ENCODE results near the gene IL4.

Gene IL4

DNA sequence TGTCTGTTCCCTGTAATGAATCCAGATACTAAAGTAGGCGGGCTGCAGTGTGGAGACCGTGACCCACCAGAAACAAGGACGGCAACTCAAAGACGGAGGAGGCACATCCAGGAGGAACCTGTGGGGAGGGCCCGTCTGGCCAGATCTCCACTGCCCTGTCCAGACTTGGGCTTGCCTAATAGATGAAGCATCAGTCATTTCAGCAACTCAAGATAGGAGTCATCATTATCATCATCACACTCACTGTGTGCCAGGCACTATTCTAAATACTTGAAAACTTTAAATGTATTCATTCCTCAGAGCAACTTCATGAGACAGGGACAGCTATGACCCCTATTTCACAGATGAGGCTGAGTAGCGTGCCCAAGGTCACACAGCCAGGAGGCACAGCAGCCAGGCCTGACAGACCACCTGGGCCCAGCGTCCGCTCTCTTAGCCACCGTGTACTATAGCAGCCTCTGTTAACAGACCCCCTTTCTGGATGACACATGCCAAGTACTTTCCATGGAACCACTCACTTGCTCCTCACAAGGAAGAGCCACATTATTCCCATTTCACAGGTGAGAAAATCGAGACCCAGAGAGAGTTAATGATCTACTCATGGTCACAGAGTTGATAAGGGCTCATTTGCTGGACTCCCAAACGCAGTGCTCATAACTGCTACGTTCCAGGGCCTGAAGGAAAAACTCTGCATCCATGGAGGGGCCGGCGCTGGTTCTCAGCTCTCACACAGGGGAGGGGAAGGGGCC lies 4.9 kb upstream of the IL4 start:
- TF ChIP-seq, protein P1, sequence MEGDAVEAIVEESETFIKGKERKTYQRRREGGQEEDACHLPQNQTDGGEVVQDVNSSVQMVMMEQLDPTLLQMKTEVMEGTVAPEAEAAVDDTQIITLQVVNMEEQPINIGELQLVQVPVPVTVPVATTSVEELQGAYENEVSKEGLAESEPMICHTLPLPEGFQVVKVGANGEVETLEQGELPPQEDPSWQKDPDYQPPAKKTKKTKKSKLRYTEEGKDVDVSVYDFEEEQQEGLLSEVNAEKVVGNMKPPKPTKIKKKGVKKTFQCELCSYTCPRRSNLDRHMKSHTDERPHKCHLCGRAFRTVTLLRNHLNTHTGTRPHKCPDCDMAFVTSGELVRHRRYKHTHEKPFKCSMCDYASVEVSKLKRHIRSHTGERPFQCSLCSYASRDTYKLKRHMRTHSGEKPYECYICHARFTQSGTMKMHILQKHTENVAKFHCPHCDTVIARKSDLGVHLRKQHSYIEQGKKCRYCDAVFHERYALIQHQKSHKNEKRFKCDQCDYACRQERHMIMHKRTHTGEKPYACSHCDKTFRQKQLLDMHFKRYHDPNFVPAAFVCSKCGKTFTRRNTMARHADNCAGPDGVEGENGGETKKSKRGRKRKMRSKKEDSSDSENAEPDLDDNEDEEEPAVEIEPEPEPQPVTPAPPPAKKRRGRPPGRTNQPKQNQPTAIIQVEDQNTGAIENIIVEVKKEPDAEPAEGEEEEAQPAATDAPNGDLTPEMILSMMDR (IDR thresholded peaks at IDR 0.05; ENCODE audit: insufficient read depth, low read length, poor library complexity, severe bottlenecking), result no peak

DNA sequence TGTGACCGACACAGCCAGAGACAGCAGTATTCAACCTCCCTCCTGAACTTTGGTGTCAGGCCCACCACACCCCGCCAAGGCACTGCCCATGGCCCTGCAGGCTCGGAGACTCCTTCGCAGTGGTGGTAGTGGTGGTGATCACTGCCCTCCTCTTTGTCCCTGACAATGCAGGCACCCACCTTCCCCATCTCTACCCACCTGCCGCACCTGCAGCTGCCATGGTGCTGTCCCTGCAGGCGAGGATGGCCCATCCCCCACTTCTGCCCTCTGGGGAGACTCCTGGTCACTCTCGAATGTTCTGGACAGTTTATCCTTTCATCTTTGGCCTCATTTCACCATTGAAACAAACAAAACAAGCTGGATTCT lies 4.4 kb upstream of the IL4 start:
- H3K4me3 ChIP-seq (replicated peaks; ENCODE audit: low read depth, low read length), result no peak overlapping the region
- DNase-seq (ENCODE audit: extremely low read depth, insufficient read length), result no peak
- no peaks in the 10 kb centered on the region for H3K36me3 ChIP-seq (ENCODE audit: control insufficient read depth, insufficient read depth, low read length)
- TF ChIP-seq, protein P1 (IDR thresholded peaks at IDR 0.05; ENCODE audit: insufficient read depth, low read length, poor library complexity, severe bottlenecking), result no peak
- H3K27me3 ChIP-seq (replicated peaks; ENCODE audit: control insufficient read depth, insufficient read depth, low read length), result no peaks in the 10 kb centered on the region

More for the DNA sequence above, 4.9 kb upstream of the IL4 start:
- DNase-seq (ENCODE audit: extremely low read depth, insufficient read length), result no peak
- no peaks in the 10 kb centered on the region for H3K27me3 ChIP-seq (replicated peaks; ENCODE audit: control insufficient read depth, insufficient read depth, low read length)
- no peaks in the 10 kb centered on the region for H3K36me3 ChIP-seq (ENCODE audit: control insufficient read depth, insufficient read depth, low read length)
- H3K4me3 ChIP-seq (replicated peaks; ENCODE audit: low read depth, low read length), result no peak overlapping the region

GRCh38 chr5:132669966-132670882 lies 3.6 kb upstream of the IL4 start:
- no peak for DNase-seq (ENCODE audit: extremely low read depth, insufficient read length)
- no peak overlapping the region for H3K4me3 ChIP-seq (replicated peaks; ENCODE audit: low read depth, low read length)
- TF ChIP-seq, protein P1 (IDR thresholded peaks at IDR 0.05; ENCODE audit: insufficient read depth, low read length, poor library complexity, severe bottlenecking), result no peak
- H3K36me3 ChIP-seq (ENCODE audit: control insufficient read depth, insufficient read depth, low read length), result no peaks in the 10 kb centered on the region
- H3K27me3 ChIP-seq (replicated peaks; ENCODE audit: control insufficient read depth, insufficient read depth, low read length), result no peaks in the 10 kb centered on the region

- DNase-seq (ENCODE audit: extremely low read depth, insufficient read length), result no peak
- H3K27me3 ChIP-seq (replicated peaks; ENCODE audit: control insufficient read depth, insufficient read depth, low read length), result no peaks in the 10 kb centered on the region
- TF ChIP-seq, protein P1 (IDR thresholded peaks at IDR 0.05; ENCODE audit: insufficient read depth, low read length, poor library complexity, severe bottlenecking), result no peak
- H3K36me3 ChIP-seq (ENCODE audit: control insufficient read depth, insufficient read depth, low read length), result no peaks in the 10 kb centered on the region
- no peak overlapping the region for H3K4me3 ChIP-seq (replicated peaks; ENCODE audit: low read depth, low read length)
Observed at GRCh38 chr5:132671000-132671399, 2.8 kb upstream of the IL4 start.

DNA sequence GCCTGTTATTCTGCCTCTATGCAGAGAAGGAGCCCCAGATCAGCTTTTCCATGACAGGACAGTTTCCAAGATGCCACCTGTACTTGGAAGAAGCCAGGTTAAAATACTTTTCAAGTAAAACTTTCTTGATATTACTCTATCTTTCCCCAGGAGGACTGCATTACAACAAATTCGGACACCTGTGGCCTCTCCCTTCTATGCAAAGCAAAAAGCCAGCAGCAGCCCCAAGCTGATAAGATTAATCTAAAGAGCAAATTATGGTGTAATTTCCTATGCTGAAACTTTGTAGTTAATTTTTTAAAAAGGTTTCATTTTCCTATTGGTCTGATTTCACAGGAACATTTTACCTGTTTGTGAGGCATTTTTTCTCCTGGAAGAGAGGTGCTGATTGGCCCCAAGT lies 301 bp upstream of the IL4 start:
- no peaks in the 10 kb centered on the region for H3K36me3 ChIP-seq (ENCODE audit: control insufficient read depth, insufficient read depth, low read length)
- no peaks in the 10 kb centered on the region for H3K27me3 ChIP-seq (replicated peaks; ENCODE audit: control insufficient read depth, insufficient read depth, low read length)
- TF ChIP-seq, protein P1 (IDR thresholded peaks at IDR 0.05; ENCODE audit: insufficient read depth, low read length, poor library complexity, severe bottlenecking), result no peak
- no peak overlapping the region for H3K4me3 ChIP-seq (replicated peaks; ENCODE audit: low read depth, low read length)
- DNase-seq (ENCODE audit: extremely low read depth, insufficient read length), result no peak
